NCI-H128 (cell line): ENCODE data around the gene CD6.
"Not testable (repeated sequence)": the region's sequence is repeated elsewhere in the genome, so short reads cannot be mapped to it uniquely, and the experiment has no call there.

Experiments
- DNase-seq: peaks from one replicate; lab custom pipeline; 2025; ENCODE audit not compliant: unreplicated experiment; lab: John Stamatoyannopoulos, UW

Gene CD6

DNA sequence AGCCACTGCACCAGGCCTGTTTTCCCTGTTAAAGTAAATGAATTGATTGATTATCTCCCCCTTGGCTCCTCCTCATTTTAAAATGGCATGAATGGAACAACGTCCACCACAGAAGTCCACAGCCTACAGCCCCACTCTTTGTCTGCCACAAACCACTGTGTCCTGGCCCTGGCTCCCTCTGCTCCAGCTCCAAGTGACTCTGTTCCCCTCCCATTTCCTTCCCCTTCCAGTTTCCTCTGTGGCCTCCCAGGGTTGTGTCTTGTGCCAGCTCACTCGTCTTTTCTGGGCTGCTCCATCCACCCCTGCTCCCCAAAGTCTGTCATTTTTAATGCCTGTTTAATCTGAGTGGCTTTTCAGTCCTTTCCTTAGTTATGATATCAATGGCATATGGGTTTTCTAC lies 78.4 kb downstream of the CD6 start:
- DNase-seq = no peak

- DNase-seq = no peak
These were observed 80.9 kb downstream of the CD6 start for GRCh38 chr11:61052182-61052972.

GRCh38 chr11:61053191-61053590 lies 81.7 kb downstream of the CD6 start:
- DNase-seq = no peak

DNA sequence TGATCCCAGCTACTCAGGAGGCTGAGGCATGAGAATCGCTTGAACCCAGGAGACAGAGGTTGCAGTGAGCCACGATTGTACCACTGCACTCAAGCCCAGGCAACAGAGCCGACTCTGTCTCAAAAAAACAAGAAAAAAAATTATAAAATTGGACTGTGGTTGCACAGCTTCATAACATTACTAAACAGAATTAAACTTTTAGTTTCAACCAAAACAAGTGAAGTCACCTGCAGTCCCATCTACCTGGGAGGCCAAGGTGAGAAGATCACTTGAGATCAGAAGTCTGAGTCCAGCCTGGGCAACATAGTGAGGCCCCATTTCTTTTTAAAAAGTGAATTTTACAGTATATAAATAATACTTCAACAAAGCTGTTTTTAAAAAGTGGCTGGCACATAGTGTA lies 83.0 kb downstream of the CD6 start:
- DNase-seq = no peak

DNA sequence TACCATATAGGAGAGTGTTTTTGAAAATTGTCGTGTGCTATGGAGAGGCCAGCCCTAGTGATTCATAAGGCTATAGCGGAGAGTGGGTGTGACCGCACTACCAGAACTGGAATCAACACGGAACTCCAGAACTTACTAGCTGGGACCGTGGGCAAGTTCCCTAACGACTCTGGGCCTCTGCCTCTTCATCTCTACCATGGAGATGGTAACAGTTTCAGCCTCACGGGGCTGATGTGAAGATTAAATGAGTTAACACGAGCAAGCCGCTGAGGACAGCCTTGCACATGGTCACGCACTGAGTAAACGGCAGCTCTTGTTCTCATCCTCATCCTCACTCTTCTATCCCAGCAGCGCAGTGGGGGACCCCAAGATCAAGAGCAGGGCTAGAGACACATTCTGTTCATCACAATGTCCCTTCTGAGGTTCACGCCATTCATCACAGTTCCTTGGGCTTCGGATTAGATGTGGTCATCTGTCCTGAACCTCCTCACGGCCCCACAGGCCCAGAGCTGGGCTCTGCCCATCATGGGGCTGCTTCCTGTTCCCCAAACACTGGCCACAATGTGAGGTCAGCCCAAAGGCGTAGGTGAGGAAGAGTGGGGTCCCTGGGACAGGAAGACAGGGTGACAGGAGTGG lies 83.6 kb downstream of the CD6 start:
- DNase-seq = no peak

DNA sequence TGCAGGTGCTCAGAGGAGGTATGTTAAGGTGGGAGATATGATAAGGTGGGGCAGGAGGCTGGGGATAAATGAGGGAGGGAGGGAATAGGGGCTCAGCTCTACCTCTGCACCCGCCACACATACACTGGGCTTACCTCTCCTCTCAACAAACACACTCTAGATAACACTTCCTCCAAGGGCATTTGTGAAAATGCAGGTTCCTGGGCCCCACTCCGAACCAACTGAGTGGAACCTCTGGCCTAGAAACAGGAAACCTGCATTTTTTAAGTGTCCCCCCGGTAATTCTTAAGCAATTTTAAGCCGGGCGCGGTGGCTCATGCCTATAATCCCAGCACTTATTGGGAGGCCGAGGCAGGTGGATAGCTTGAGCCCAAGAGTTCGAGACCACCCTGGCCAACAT lies 84.3 kb downstream of the CD6 start:
- DNase-seq = no peak

GRCh38 chr11:61056571-61056970 lies 85.1 kb downstream of the CD6 start:
- no peak for DNase-seq

DNA sequence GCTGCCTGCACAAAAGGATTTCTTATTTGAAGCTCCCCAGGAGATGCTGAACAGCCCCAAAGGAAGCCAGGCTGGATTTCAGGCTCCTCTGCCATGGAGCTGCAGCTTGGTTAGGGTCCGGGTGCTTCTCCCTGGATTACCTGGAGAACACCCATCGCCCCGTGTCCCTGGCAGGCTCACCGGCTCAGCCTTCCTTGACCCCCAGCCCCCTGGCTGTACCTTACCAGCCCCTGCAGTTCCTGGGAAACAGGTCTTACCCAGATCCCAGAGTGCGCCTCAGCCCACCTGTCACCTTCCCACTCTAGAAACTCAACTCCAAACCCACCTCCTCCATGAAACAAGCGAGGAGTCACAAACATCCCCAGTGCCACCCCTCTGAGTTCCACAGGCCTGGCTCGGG lies 85.5 kb downstream of the CD6 start:
- no peak for DNase-seq

DNA sequence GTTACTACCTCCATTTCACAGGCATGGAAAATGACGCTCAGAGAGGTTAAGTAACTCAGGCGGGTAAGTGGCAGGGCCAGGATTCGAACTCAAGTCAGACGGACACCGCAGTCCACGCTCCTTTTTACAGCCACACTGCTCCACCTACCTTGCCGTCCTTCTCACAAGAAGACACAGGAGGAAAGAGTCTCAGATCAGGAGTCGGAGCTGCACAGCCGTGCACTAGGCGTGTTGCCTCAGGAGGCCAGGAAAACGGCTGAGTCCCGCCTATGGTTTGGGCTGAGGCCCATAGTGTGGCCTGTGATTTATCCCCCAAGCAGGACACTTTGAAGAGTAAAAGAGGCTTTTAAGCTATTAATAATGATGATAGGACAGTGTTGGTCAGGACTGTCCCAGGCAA lies 86.1 kb downstream of the CD6 start:
- no peak for DNase-seq

DNA sequence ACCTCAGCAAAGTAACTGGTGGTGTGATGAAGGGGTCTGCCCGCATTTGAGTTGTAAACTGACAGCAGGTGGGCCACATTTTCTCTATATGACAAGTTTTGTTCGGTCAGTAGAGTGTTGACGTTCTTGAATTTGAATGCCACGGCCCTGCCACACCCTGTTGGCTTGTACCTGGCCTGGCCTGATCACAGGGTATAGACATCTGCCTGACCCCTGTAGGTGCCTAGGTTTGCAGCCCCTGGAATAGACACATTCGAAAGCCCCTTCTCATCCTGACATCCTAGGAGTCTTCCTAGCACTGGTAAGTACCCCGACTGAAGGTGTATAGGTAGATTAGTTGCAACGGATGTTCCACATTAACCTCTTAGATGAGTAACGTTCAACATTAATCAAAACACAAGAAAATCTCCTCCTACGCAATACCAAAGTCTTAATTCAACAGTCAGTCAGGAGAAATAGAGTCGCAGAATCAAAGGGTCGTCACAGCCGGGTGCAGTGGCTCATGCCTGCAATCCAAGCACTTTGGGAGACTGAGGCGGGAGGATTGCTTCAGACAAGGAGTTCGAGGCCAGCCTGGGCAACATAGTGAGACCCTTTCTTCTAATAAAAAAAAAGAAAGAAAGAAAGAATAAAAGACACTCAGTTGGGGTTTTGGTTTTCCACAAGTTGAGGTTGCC lies 87.2 kb downstream of the CD6 start:
- DNase-seq = no peak

DNA sequence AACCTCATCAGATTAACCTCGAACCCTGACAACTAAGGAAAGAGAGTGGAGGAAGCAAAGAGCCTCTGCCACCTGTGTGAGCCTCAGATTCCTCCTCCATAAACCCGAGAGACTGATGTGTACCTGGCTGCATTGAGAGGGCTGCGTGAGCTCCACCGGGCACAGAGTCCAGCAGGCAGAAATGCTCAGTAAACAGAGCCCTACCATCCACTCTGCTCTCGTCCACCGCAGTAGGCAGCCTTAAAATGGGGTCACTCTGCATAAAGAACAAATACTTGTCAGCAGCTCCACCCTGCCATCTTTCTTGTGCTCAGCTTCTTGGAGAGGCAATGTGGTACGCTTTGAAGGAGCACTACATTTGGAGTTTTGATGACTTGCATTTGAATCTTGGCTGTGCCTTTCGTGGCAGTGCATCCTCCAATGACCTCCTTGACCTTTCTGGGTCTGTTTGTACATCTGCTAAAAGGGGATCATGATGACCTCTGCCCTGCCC lies 87.8 kb downstream of the CD6 start:
- no peak for DNase-seq

DNA sequence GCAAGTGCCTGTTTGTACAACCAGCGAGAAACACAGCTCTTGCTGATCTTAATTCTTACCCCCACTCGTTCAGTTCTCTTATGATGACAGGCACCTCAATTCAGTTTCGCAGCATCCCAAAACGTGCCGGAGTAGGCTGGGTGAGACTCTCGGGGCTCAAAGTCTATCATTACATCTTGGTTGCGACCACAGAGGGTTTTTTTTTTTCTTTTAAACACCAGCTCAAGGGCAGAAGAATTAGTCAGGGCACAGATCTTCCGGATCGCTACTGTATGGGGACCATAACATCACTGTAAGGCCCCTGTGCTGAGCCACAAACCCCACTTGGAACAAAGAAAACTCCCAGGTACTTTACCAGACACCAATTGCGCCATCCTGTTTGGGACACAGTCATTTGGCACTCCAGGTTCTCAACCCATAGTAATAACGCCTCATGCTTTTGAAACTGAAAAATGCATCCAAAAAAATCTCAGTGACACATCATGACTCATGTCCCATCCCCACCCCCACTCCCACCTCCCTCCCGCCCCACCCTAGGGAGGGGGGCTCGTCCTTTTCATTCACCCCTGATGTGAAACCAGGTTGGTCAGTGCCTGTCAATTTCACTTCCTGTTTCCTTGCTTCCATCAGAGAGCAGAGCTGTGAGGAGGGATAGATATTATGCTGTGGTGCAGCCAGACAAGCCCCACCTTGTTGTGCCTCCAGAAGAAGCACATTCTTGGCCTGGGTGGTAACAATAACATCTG lies 89.8 kb downstream of the CD6 start:
- no peak for DNase-seq

GRCh38 chr11:61062181-61062930 lies 90.9 kb downstream of the CD6 start:
- no peak for DNase-seq

- DNase-seq = not testable (repeated sequence)
These were observed 93.8 kb downstream of the CD6 start for GRCh38 chr11:61065236-61065635.

DNA sequence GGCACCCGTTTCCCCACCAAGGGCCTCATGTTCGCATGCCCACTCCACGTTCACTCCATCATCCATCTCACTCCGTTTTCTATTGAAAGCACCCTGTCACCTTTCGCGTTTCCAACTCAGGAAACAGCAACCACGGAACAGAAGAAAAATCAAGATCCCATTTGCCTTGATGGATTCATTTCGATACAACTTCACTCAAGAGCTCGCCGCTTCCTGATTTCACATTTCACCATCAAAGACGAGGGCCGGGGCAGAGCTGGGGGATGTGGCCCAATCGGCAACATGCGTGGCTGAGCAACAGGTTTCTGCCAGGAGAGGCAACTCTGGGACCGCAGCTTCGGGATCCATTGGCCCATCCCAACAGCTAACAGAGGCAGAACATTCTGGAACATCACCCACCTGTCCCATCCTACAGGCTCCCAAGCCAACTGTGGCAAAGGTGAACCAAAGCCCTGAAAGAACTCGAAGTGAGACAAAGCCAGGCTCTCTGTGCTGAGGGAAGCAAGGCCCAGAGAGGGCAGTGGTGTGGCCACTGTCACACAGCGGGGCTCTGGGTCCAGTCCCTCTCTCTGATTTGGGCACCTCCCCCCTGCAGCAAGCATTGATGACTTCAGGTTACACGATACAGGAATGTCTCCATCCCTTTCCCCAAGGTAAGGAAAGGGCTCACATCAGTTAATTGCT lies 94.6 kb downstream of the CD6 start:
- DNase-seq = no peak

DNA sequence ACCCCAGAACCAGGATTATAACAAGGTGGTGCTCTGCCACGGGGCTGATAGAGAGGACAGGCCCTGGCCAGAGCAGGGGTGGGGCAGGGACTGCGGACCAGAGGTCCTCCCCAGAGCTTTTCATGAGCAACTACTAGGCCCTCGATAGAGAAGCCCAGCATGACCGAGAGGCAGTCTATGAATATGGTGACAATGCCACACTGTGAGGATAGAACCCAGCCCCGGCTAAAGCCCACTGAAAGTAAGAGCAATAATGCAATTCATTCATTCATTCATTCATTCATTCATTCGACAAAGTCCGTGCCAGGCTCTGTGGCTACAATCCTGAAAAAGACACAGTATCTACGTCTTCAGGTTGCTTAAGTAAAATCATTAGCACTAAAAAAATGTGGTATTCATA lies 95.2 kb downstream of the CD6 start:
- no peak for DNase-seq

- DNase-seq = no peak
These were observed 96.4 kb downstream of the CD6 start for GRCh38 chr11:61067782-61068446.

DNA sequence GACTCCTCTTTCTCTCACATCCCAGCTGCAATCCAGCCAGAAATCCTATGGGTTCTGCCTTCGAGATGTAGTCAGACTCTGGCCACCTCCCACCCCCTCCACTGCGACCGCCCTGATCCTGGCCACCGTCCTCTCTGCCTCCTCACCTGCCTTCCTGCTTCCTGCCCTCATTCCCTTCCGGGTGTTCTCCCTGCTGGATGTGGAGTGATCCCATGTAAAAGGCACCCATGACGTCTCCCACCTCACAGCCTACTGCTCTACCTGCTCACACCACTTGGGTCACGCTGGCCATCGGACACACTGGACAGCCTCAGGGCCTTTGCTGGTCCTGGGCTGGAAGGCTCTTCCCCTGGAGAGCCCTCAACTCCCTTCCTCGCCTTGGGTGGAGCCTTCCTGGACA lies 97.1 kb downstream of the CD6 start:
- no peak for DNase-seq

DNA sequence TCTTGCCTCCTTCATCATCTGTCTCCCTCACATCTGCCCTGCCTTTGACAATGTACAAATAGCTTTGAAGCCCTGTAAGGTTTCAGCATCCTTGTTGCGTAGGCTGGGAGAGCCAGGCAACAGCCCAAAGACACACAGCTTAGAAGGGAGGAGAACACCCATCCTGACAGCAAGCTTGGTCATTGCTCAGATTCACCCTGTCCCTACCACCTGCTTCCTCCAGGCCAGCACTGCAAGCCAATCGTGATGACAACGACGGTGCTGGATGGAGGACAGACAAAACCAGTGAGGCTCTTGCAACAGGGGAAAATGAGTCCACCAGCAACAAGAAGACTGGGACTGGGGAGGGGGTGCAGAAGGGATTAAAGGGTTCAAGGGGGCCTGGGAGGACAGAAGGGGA lies 97.9 kb downstream of the CD6 start:
- no peak for DNase-seq
